Inflammatory macrophage treated with lipopolysaccharide for 4 hours (primary cell): ENCODE results near the gene SLC37A3.

Experiments
- DNase-seq: peaks from one replicate; pipeline ENCODE4 v3.0.0-alpha.2; 2020

SLC37A3 gene

GRCh38 chr7:140398821-140399220 lies 491 bp upstream of the SLC37A3 start:
- DNase-seq = no peak

GRCh38 chr7:140393756-140394306 lies 4.5 kb downstream of the SLC37A3 start:
- DNase-seq = no peak

DNA sequence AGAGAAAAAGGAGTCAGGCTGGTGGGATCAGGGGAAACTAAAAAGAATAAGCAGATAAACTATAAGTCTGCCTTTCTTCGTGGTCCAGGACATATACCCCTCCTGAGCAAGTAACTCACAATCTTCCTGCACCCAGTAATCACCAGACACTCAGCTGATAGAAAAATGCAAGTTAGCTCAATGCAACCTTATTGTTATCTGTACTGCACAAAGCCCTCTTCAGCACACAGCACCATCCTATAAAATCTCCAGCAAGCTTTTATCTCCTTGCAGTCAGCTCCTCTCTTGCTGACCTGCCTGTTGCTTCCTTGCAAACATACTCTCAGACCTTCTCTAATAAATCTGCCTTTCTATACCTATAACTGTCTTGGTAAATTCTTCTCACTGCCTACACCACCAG lies 6.7 kb downstream of the SLC37A3 start:
- DNase-seq = no peak

- peak; percentile 82 for DNase-seq
These were observed 7.7 kb downstream of the SLC37A3 start for GRCh38 chr7:140390466-140391190.

GRCh38 chr7:140390034-140390433 lies 8.3 kb downstream of the SLC37A3 start:
- DNase-seq = no peak

GRCh38 chr7:140389445-140389844 lies 8.9 kb downstream of the SLC37A3 start:
- no peak for DNase-seq

- DNase-seq = peak; percentile 36
These were observed 13.3 kb downstream of the SLC37A3 start for GRCh38 chr7:140384894-140385545.

GRCh38 chr7:140383954-140384713 lies 14.2 kb downstream of the SLC37A3 start:
- DNase-seq = no peak

DNA sequence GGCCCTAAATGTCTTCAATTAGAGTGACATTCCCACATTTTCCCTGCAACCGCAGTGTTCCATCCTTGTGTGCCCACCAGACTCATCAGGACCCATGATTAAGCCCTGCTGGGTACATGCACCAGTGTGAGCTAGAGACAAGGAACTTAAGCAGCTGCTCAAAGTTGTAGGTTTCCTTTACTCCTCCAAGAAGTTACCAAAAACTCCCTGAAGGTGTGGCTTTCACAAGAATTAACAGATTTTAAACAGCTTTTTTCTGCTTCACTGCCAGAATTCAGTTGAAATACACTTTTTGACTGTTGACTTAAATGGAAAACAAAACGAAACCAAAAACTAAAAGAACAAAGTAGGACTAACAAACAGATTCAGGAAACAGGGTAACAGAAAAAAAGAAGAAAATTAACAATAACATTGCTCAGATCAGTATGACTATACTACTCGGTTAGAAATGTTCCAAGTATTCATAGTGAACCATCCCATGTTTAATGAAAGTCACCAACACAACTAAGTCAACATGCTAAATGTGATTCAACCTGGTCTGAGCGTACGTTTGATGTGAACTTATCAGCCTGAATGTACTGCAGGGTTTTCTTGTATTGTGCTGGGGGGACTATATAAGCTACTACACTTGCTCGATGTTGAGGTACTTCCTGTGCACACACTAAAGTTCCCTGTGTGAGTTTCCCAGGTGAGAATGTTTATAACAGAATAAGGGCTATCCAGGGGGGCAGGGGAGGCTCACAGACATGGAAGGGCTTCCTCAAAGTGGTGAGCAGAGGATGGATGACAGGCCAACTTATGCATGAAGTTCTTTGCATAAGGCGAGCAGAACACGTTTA lies 22.2 kb downstream of the SLC37A3 start:
- no peak for DNase-seq

GRCh38 chr7:140375323-140375722 lies 23.0 kb downstream of the SLC37A3 start:
- DNase-seq = no peak

DNA sequence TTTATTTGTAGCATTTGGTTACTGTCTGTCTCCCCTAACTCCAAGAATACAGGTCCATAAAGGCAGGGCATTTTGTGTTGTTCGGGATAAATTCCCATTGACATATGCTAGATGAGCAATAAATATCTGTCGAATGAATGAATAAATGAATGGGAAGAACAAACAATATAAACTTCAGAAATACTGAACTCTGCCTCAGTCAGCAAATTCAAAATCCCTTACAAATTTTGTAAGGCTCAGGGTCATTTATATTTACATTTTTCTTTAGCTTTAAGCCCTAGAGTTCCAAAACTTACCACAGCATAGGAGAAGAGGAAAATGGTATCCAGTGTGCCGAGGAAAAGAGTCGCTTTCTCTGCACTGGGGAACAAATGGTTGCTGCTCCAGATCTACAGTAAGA lies 29.0 kb downstream of the SLC37A3 start:
- no peak for DNase-seq

- no peak for DNase-seq
These were observed 30.8 kb downstream of the SLC37A3 start for GRCh38 chr7:140367528-140367927.

GRCh38 chr7:140364819-140365218 lies 33.5 kb downstream of the SLC37A3 start:
- peak; percentile 37 for DNase-seq

- DNase-seq = no peak
These were observed 37.6 kb downstream of the SLC37A3 start for GRCh38 chr7:140360697-140361229.

- peak; percentile 70 for DNase-seq
These were observed 39.8 kb downstream of the SLC37A3 start for GRCh38 chr7:140358412-140359051.

GRCh38 chr7:140358024-140358411 lies 40.3 kb downstream of the SLC37A3 start:
- no peak for DNase-seq

GRCh38 chr7:140350056-140350455 lies 48.3 kb downstream of the SLC37A3 start:
- DNase-seq = no peak

DNA sequence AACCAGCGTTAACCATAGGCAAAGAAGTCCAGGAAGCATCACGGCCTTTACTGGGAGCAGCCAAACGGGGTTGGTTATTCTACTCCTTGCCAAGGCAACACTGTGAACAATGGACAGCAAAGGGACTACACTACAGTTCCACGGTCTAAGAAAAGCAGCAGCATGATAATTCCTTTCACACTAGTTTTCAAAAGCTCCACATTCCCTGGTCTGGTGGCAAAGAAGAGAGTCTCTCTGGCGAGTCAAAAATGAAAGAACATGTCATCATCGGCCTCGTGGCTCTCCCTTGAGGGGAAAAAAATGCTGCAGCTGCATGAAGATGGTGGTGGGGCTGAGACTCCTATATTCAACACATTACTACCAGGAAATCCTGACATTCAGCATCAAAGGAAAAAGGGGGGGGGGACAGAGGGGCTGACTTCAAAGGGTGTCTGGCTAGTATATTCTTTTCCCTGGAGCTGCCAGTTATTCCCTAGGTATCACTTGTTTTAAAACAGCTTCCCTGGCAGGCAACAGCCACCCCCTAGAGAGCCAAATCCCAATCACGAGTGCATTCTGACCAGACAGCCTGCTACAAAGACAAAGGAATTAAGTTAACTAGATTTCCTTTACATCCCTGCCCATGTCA lies 49.1 kb downstream of the SLC37A3 start:
- DNase-seq = no peak

DNA sequence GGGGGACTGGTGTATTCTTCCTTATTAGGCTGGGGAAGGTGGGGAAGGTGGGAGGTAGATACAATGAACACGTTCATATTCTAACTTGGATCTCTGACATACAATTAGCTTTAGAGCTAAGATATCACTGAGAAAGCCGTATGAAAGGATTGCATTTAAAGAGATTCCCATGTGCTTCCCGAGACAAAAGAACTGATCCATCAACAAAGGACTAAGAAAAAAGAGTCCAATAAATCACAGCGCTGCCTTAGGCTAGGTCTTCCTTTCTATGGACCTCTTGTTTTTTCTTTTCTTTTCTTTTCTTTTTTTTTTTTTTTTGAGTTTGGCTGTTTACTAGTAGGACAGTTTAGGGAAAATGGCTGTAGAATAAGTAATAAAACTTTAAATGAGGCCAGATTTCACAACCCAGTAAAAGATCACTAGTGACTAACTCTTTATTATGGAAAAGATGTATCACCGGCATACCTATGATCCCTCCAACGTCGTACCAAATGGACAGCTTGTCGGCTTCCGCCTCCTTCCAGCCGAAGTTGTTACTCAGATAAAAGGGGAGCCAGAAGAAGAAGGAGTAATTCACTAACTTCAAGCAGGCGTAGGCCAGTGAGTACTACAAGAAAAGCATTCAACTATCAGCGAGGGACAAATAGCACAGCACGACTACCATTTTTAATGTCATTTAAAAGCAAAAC lies 50.0 kb downstream of the SLC37A3 start:
- no peak for DNase-seq

- no peak for DNase-seq
These were observed 51.1 kb downstream of the SLC37A3 start for GRCh38 chr7:140347218-140347617.

DNA sequence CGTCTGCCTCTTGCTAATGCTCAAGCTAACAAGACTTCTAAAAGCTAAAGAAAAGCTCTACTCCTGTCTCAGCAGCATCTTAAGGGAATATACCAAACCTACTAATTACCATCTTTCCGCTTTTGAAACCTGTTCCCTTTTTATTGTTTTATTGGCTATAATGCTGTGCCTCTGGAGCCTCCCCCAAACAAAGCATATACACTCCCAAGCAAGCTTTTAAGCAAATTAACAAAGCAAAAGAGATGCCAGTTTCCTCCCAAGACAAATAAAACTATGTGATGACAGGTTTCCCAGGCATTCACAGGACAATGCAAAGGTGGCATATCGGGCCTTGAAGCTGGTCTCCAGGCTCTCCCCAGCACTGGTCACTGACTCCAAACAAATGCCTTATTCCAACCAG lies 52.9 kb downstream of the SLC37A3 start:
- DNase-seq = no peak
